ENCODE data around the gene TNFRSF1A.
"Not testable (repeated sequence)": the region's sequence is repeated elsewhere in the genome, so short reads cannot be mapped to it uniquely, and the experiment has no call there.

TNFRSF1A gene

GRCh38 chr12:6356374-6356820 lies 14.5 kb upstream of the TNFRSF1A start:
- FAIRE-seq (no peak), DNase-seq (ENCODE audit: insufficient read length, low spot score) (no peak)

DNA sequence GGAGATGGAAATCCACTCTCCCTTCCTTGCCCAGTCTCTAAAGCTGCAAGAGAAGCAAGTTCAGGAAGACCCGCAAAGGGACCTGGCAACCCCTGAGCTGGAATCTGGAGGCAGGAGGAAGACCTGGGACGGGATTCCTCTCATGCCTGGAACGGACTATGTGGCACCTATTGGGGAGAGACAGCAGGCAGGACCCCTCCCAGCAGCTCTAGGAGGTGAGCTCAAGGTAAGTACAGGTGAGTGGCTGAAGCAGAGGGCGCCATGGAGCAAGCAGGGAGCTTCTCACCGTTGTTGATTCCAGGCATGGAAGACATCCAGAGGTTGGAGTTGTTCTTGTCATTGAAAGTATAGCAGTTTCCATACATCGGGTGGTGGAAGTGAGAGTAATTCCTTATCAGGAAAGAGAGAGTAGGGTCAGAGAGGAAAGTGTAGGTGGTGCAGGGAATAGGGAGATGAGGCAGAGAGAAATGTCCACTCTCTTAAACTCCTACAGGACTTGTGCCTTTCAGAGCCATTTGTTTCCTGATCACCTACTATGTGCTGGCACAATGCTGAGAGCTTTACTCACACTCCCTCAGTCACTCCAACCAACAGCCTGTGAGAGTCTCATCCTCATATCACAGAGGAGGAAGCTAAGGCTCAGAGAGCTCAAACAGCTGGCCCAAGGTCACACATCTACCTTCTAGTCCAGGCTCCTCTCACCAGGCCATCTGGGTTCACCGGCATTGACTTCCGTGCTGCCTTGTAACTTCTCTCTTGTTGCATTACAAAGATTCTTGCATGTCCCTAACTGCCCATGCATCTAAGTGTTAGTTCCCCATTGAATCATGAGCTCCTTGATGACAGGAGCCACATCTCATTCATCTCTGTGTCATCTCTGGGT lies 13.9 kb upstream of the TNFRSF1A start:
- no peak for FAIRE-seq
- TF ChIP-seq POLR2A (IDR thresholded peaks at IDR 0.05; ENCODE audit: low read depth, low read length), result no peak
- DNase-seq (ENCODE audit: insufficient read length, low spot score), result no peak

More at GRCh38 chr12:6356374-6356820, 14.5 kb upstream of the TNFRSF1A start:
- TF ChIP-seq POLR2A (IDR thresholded peaks at IDR 0.05; ENCODE audit: low read depth, low read length), result no peak

DNA sequence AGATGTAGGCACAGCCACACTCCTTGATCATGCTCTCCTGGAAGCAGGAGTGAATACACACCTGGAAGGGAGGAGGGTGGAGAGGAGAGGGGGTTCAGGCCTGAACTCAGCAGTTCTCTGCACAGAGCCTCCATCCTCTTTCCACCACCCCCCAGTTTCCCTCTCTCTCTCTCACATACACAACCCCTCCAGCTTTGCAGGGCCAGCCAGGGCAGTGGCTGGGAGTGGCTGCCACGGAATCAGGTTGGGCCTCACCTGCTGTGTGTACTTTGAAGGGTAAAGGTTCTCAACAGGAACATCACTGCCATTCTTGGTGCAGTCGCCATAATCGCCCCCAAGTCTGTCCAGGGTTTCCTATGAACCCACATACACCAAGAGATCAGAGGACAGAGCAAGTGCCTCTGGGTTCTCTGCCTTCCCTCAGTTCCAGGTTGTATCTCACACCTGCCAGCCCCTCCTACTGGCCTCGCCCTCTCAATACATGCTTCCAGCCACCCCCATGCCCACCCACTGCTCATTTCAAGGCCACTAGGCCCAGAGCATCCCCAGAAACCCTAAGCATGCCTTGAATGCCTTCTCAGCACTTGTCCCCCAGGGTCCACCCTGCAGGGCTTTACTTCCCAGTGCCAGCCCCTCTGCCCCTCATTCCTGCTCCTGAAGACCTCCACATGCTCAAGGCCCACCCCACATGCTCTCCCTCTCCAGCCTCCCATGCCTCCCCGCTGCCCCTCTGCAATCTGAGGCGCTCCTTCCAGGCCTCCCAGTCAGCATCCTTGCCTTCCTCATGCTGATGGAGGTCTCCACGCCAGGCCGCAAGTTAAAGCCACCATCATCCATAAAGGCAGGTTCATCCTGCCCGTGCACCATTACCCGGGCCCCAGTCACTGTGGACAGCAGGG lies 12.9 kb upstream of the TNFRSF1A start:
- no peak for TF ChIP-seq POLR2A (IDR thresholded peaks at IDR 0.05; ENCODE audit: low read depth, low read length)
- DNase-seq (ENCODE audit: insufficient read length, low spot score), result no peak
- no peak for FAIRE-seq

- DNase-seq (ENCODE audit: insufficient read length, low spot score) (no peak), FAIRE-seq (no peak)
- no peak for TF ChIP-seq POLR2A (IDR thresholded peaks at IDR 0.05; ENCODE audit: low read depth, low read length)
These were observed 10.6 kb upstream of the TNFRSF1A start for GRCh38 chr12:6352193-6353173.

- TF ChIP-seq POLR2A (IDR thresholded peaks at IDR 0.05; ENCODE audit: low read depth, low read length), result no peak
- no peak for DNase-seq (ENCODE audit: insufficient read length, low spot score)
- no peak for FAIRE-seq
These were observed 9.7 kb upstream of the TNFRSF1A start for GRCh38 chr12:6351622-6352021.

- DNase-seq (ENCODE audit: insufficient read length, low spot score) (no peak), FAIRE-seq (no peak)
- TF ChIP-seq POLR2A (IDR thresholded peaks at IDR 0.05; ENCODE audit: low read depth, low read length), result no peak
These were observed 5.8 kb upstream of the TNFRSF1A start for GRCh38 chr12:6347367-6348338.

GRCh38 chr12:6346942-6347341 lies 5.1 kb upstream of the TNFRSF1A start:
- no peak for TF ChIP-seq POLR2A (IDR thresholded peaks at IDR 0.05; ENCODE audit: low read depth, low read length)
- FAIRE-seq (no peak), DNase-seq (ENCODE audit: insufficient read length, low spot score) (no peak)

GRCh38 chr12:6346235-6346832 lies 4.5 kb upstream of the TNFRSF1A start:
- no peak for FAIRE-seq
- no peak for TF ChIP-seq POLR2A (IDR thresholded peaks at IDR 0.05; ENCODE audit: low read depth, low read length)
- no peak for DNase-seq (ENCODE audit: insufficient read length, low spot score)

DNA sequence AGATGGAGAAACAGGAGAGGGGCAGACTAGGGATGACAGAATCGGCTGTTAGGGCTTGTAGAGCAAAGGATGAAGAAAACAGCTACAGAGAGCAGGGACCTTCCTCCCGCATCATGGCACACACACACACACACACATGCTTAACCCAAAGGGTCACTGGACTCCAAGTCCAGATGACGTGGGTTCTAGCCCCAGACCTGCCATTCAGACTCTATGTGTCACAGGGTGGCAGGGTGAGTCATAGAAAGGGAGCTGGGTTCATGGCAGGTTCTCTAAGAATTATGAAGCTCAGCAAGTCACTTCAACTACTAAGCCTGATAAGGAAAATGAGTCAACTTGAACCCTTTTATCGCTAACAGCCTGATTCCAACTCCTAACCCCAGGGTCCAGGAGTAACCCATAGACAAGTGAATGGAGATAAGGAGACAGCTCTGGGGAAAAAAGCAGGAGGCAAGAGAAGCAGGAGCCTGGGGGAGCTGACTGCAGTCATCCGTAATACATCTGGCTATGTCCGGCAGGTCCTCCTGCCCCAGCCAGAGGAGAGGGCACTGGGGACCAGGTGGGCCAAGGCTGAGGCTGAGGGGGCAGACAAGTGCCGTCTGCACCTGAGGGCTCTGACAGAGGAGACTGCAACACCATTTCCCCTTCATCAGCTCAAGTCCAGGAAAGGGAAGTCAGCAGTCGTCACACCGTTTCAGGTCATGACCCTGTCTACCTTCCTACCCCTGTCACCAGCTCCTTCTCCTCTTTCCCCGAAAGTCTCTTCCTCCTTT lies 3.6 kb upstream of the TNFRSF1A start:
- TF ChIP-seq POLR2A (IDR thresholded peaks at IDR 0.05; ENCODE audit: low read depth, low read length), result no peak
- DNase-seq (ENCODE audit: insufficient read length, low spot score) (no peak), FAIRE-seq (peak; percentile 93)

DNA sequence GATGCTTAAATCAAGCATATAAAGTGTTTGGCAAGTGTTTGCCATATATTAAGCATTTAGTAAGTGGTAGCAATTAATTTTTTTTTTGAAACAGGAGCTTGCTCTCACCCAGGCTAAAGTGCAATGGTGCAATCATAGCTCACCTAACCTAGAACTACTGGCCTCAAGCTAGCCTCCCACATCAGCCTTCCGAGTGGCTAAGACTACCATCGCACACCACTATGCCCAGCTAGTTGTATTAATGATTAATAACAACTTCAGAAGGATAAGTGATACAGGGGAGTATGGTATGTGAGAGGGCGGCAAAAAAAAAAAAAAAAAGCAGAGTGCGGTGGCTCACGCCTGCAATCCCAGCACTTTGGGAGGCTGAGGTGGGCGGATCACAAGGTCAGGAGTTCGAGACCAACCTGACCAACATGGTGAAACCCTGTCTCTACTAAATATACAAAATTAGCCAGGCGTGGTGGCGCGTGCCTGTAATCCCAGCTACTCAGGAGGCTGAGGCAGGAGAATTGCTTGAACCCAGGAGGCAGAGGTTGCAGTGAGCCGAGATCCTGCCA lies 2.3 kb upstream of the TNFRSF1A start:
- not testable (repeated sequence) for FAIRE-seq; DNase-seq (ENCODE audit: insufficient read length, low spot score)

- no peak for TF ChIP-seq POLR2A (IDR thresholded peaks at IDR 0.05; ENCODE audit: low read depth, low read length)
- FAIRE-seq (no peak), DNase-seq (ENCODE audit: insufficient read length, low spot score) (no peak)
These were observed 1.6 kb upstream of the TNFRSF1A start for GRCh38 chr12:6343518-6343917.
